ENCODE measurements around the gene NHLRC4. TPM values are rescaled to one million over a fixed set of nuclear protein-coding genes. Genes with fewer than 3 reads are reported as not detected.

Gene NHLRC4
- polyA plus RNA-seq, 1 donor (not counting 4 experiments of a cell fraction or from before 2014, with no cell fraction given), result 0.10 TPM

DNA sequence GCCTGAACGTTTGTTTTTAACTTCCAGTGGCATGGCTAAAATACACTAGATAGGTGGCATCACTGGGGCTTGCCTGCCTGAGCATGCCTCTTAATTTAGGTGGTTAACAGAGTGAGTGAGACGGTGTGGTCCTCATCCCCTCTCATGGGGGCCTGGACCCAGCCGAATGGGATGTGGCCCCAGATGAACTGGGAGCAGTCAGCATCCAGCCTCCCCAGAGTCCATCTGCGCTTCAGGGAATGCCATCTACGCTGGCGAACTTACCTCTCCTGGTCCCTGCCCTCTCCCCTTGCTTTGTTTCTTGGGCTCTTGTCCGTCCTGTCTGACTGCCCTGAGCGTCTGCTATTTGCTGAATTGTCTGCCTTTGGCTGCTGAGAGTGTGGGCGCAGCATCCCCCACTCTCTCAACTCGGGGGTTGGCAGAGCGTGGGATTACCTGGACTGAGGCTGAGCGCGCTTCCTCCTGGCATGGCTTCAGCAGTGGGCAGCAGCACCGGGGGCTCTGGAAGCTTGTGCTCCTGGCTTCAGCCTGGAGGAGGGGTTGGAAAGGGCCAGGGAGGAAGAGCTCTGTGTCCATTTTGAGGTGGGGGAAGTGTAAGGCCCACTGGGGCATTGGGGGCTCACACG lies 25.2 kb downstream of the NHLRC4 start:
- Histone ChIP-seq H3K9ac (ENCODE audit: control insufficient read depth, extremely low read depth, insufficient read depth, low read length) (no peak overlapping the region), H3K27ac (ENCODE audit: control insufficient read depth, insufficient read depth, low read length) (no peak overlapping the region), H3K27me3 (ENCODE audit: control insufficient read depth, extremely low read depth, insufficient read depth, low read length) (no peaks in the 10 kb centered on the region), H3K4me3 (ENCODE audit: control insufficient read depth in 2 of 3, extremely low read depth in 1 of 3, insufficient read depth in 2 of 3, low read depth in 1 of 3, low read length in 3 of 3) (peak overlapping the region in 1 of 3 experiments; percentile 37), H2AFZ (ENCODE audit: control insufficient read depth, low read length) (no peak overlapping the region), H3K9me3 (ENCODE audit: control insufficient read depth, low read depth, low read length) (no peaks in the 10 kb centered on the region), H3K79me2 (ENCODE audit: control insufficient read depth, insufficient read depth, low read length) (peaks cover 43% of the 10 kb centered on the region), H3K4me1 (ENCODE audit: control insufficient read depth, extremely low read depth, insufficient read depth, low read length) (peaks cover 57% of the 10 kb centered on the region), H3K36me3 (ENCODE audit: control insufficient read depth in 2 of 2, extremely low read depth in 1 of 2, insufficient read depth in 2 of 2, low read length in 2 of 2) (peaks cover 0 to 1% of the 10 kb centered on the region in 2 experiments), H3K4me2 (ENCODE audit: control insufficient read depth, extremely low read depth, insufficient read depth, low read depth, low read length) (peak overlapping the region; percentile 50), H4K20me1 (ENCODE audit: control insufficient read depth, extremely low read depth, insufficient read depth, low read length) (peaks cover 46% of the 10 kb centered on the region), H3K9me1 (ENCODE audit: control insufficient read depth, extremely low read depth, insufficient read depth, low read length) (peaks cover 12% of the 10 kb centered on the region)
- no peak for TF ChIP-seq EZH2 (IDR thresholded peaks at IDR 0.05; ENCODE audit: low read length)
- TF ChIP-seq, protein P1, sequence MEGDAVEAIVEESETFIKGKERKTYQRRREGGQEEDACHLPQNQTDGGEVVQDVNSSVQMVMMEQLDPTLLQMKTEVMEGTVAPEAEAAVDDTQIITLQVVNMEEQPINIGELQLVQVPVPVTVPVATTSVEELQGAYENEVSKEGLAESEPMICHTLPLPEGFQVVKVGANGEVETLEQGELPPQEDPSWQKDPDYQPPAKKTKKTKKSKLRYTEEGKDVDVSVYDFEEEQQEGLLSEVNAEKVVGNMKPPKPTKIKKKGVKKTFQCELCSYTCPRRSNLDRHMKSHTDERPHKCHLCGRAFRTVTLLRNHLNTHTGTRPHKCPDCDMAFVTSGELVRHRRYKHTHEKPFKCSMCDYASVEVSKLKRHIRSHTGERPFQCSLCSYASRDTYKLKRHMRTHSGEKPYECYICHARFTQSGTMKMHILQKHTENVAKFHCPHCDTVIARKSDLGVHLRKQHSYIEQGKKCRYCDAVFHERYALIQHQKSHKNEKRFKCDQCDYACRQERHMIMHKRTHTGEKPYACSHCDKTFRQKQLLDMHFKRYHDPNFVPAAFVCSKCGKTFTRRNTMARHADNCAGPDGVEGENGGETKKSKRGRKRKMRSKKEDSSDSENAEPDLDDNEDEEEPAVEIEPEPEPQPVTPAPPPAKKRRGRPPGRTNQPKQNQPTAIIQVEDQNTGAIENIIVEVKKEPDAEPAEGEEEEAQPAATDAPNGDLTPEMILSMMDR (optimal IDR thresholded peaks at IDR 0.05 in 1 of 3, IDR thresholded peaks at IDR 0.05 in 1 of 3, conservative IDR thresholded peaks at IDR 0.05 in 1 of 3; ENCODE audit: extremely low read depth in 1 of 3, insufficient read depth in 2 of 3, low read length in 3 of 3), result no peak
- dilution Hi-C loops (cut with MboI; ENCODE audit: extremely low pct_ligation_motif_present, low sequenced_read_pairs), result no loop called here
- no peak for DNase-seq (ENCODE audit: low read depth, low spot score)
- FAIRE-seq, result no peak

DNA sequence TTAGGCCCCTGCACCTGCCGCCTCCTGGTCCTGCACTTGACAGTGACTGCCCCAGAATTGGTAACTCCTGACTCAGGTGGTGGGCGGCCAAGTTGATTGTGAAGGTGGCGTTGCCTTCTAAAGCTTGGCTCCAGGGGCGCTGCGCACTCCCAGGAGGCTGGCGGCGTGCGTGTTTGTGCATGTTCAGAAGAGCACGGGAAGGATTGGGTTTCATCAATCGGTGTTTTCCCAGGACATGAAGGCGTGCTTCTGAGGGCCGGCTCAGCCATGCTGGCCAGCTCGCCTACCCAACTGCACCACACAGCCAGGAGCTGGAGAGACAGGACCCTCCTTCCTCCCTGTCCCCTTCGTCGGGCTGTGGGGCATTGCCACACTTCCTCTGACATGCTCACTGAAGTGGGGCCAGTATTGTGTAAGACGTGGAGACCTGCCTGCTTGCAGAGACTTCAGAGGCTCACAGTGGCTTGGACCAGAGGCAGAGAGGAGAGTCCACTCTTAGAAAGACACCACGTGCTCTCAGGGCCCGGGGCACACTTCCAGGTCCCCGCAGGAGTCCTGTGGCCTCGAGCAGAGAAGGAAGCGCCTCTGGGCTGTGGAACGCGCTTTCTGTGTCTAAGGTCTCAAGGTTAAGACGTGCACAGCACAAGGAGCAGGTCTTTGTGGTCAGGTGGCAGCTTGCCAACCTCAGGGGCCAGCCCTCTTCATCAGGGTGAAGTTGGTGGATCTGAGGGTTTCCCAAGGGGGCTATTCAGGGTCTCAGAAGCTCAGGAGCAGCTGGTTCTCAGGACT lies 25.9 kb downstream of the NHLRC4 start:
- Histone ChIP-seq H3K9ac (ENCODE audit: control insufficient read depth, extremely low read depth, insufficient read depth, low read length) (peak overlapping the region; percentile 70), H3K4me1 (ENCODE audit: control insufficient read depth, extremely low read depth, insufficient read depth, low read length) (peaks cover 51% of the 10 kb centered on the region), H2AFZ (ENCODE audit: control insufficient read depth, low read length) (no peak overlapping the region), H3K4me3 (ENCODE audit: control insufficient read depth in 2 of 3, extremely low read depth in 1 of 3, insufficient read depth in 2 of 3, low read depth in 1 of 3, low read length in 3 of 3) (peak overlapping the region in 2 of 3 experiments; percentile 9 to 53), H4K20me1 (ENCODE audit: control insufficient read depth, extremely low read depth, insufficient read depth, low read length) (peaks cover 46% of the 10 kb centered on the region), H3K79me2 (ENCODE audit: control insufficient read depth, insufficient read depth, low read length) (peaks cover 45% of the 10 kb centered on the region), H3K27ac (ENCODE audit: control insufficient read depth, insufficient read depth, low read length) (peak overlapping the region; percentile 81), H3K36me3 (ENCODE audit: control insufficient read depth in 2 of 2, extremely low read depth in 1 of 2, insufficient read depth in 2 of 2, low read length in 2 of 2) (peaks cover 0 to 1% of the 10 kb centered on the region in 2 experiments), H3K9me1 (ENCODE audit: control insufficient read depth, extremely low read depth, insufficient read depth, low read length) (peaks cover 12% of the 10 kb centered on the region), H3K27me3 (ENCODE audit: control insufficient read depth, extremely low read depth, insufficient read depth, low read length) (no peaks in the 10 kb centered on the region), H3K4me2 (ENCODE audit: control insufficient read depth, extremely low read depth, insufficient read depth, low read depth, low read length) (peak overlapping the region; percentile 67), H3K9me3 (ENCODE audit: control insufficient read depth, low read depth, low read length) (no peaks in the 10 kb centered on the region)
- DNase-seq (ENCODE audit: low read depth, low spot score) (peak; percentile 61), FAIRE-seq (peak; percentile 81)
- TF ChIP-seq, protein P1 (optimal IDR thresholded peaks at IDR 0.05 in 1 of 3, IDR thresholded peaks at IDR 0.05 in 1 of 3, conservative IDR thresholded peaks at IDR 0.05 in 1 of 3; ENCODE audit: extremely low read depth in 1 of 3, insufficient read depth in 2 of 3, low read length in 3 of 3), result peak; percentile 84 to 92 (median 89)
- no peak for TF ChIP-seq EZH2 (IDR thresholded peaks at IDR 0.05; ENCODE audit: low read length)
- dilution Hi-C loops (cut with MboI; ENCODE audit: extremely low pct_ligation_motif_present, low sequenced_read_pairs), result no loop called here
